ENCODE measurements around the gene RNF169.

Gene RNF169

DNA sequence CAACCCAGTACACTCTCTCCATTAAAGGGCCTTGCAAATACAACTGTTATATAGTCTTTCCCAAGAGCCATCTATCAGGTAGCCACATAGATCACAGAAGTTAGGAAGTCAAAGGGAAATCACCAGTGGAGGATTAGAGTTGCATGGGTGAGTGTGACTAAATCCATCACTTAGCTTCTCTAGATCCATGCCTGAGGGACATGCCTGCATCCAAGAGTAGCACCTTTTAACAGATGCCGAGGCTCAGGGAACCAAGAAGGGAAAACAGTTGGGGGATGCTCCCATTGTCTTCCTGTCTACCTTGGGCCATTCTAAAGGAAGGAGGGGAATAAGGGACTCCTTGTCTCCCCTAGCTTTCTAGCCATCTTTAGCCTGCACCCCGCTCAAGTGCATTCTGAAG, 122.4 kb downstream of the RNF169 start:
- TF ChIP-seq CTCF (IDR thresholded peaks at IDR 0.05; ENCODE audit: control insufficient read depth, insufficient read depth, low read depth, low read length, missing control alignments) = no peak
- no peak for DNase-seq (ENCODE audit: low read depth)

GRCh38 chr11:74877132-74877531, 128.5 kb downstream of the RNF169 start:
- no peak overlapping the region for H3K4me3 ChIP-seq (ENCODE audit: control insufficient read depth, low read depth, low read length)
- peak; percentile 40 for TF ChIP-seq CTCF (IDR thresholded peaks at IDR 0.05; ENCODE audit: control insufficient read depth, insufficient read depth, low read depth, low read length, missing control alignments)
- DNase-seq (ENCODE audit: low read depth) = no peak

More for the DNA sequence above, 122.4 kb downstream of the RNF169 start:
- no peak overlapping the region for H3K4me3 ChIP-seq (ENCODE audit: control insufficient read depth, low read depth, low read length)
